Measurements from ENCODE around the gene REP15. TPM values are rescaled to one million over a fixed set of nuclear protein-coding genes. Genes with fewer than 3 reads are reported as not detected.
"Not testable (repeated sequence)": the region's sequence is repeated elsewhere in the genome, so short reads cannot be mapped to it uniquely, and the experiment has no call there.

The REP15 gene
- total RNA-seq, 1 experiment from 2014 or later, result 0.13 TPM

DNA sequence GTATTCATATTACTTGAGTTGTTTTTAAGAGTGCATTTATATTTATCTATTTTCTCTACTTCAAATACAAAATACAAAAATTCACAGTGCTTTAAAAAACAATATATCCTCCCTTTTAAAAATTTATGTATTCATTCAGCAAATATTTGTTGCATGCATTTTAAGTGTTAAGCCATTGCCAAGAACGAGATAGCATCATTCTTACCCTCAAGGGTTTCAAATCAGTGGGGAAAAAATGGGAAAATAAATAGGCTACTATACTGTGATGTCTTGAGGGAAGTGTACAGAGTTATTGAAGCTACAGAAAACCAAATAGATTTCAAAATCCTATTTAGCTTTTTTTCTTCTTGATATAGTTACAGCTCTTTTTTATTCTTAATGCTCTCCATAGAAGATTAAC is 37.5 kb downstream of the REP15 start:
- DNase-seq (ENCODE audit: low read depth, low spot score), result no peak
- in situ Hi-C loops (cut with HindIII; ENCODE audit: low pct_unique_long_range_greater_than_20kb, low sequenced_read_pairs), result no loop called here

GRCh38 chr12:27734321-27734720 is 38.1 kb downstream of the REP15 start:
- in situ Hi-C loops (cut with HindIII; ENCODE audit: low pct_unique_long_range_greater_than_20kb, low sequenced_read_pairs); DNase-seq (ENCODE audit: low read depth, low spot score): not testable (repeated sequence)

DNA sequence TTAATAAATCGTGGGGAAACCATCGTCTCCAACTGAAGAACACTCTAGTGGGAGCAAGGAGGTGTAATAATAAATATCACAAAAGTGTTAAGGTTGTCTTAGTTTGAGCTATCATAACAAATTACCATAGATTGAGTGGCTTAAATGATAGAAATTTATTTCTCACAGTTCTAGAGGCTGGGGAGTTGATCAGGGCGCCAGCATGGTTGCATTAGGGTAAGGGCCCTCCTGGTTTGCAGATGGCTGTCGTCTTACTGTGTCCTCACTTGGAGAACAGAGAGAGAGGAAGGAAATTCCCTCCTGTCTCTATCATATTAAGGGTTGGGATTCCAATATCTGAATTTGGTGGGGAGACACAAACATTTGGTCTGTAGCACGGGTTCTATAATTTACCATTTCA is 47.4 kb downstream of the REP15 start:
- in situ Hi-C loops (cut with HindIII; ENCODE audit: low pct_unique_long_range_greater_than_20kb, low sequenced_read_pairs), result no loop called here

GRCh38 chr12:27745734-27746133 is 49.5 kb downstream of the REP15 start:
- DNase-seq (ENCODE audit: low read depth, low spot score); in situ Hi-C loops (cut with HindIII; ENCODE audit: low pct_unique_long_range_greater_than_20kb, low sequenced_read_pairs): not testable (repeated sequence)

More for the DNA sequence above, 47.4 kb downstream of the REP15 start:
- DNase-seq (ENCODE audit: low read depth, low spot score), result no peak

Other genes starting within 250 kb of the REP15 start
- not detected in 2 replicates for gene SMCO2, start 249.7 kb upstream of the REP15 start, total RNA-seq (2014; rRNA removed; shearing (Covaris generic))
- gene PPFIBP1, start 172.2 kb upstream of the REP15 start, total RNA-seq (2014; rRNA removed; shearing (Covaris generic)), result 53.7 and 55.8 TPM in 2 replicates
- gene MRPS35, start 14.4 kb downstream of the REP15 start, total RNA-seq (2014; rRNA removed; shearing (Covaris generic)), result 95.4 and 106 TPM in 2 replicates
- gene KLHL42, start 83.8 kb downstream of the REP15 start, total RNA-seq (2014; rRNA removed; shearing (Covaris generic)), result 23.7 and 24.0 TPM in 2 replicates
- 0.37 TPM in 1 of 2 replicates, not detected in the other for gene MANSC4, start 83.8 kb downstream of the REP15 start, total RNA-seq (2014; rRNA removed; shearing (Covaris generic))

Data from SK-MEL-5 (cell line).